ENCODE measurements around the gene KLHL6. TPM values are rescaled to one million over a fixed set of nuclear protein-coding genes. Genes with fewer than 3 reads are reported as not detected.

KLHL6 gene
- total and polyA plus RNA-seq, 10 of the 15 experiments (the other 5 are each of a cell fraction or from before 2014, with no cell fraction given) = 4.0 to 91.8 (median 24.4) TPM

GRCh38 chr3:183515968-183516851 is 39.3 kb downstream of the KLHL6 start (continued):
- TF ChIP-seq ZNF274 (IDR thresholded peaks at IDR 0.05; ENCODE audit: insufficient read depth, insufficient read length) = no peak
- 0 out of 2 replicates have a peak, but pooled peaks have one; percentile 11 for TF ChIP-seq ATF3 (IDR thresholded peaks at IDR 0.05; ENCODE audit: borderline replicate concordance, extremely low read depth, low read depth, low read length)
- peak; percentile 40; the same call in 1 of the 2 replicates for TF ChIP-seq TCF12 (IDR thresholded peaks at IDR 0.05; ENCODE audit: low read depth, low read length)
- TF ChIP-seq BACH1 (IDR thresholded peaks at IDR 0.05; ENCODE audit: borderline replicate concordance) = peak; percentile 44; the same call in 1 of the 2 replicates
- TF ChIP-seq TCF3 (IDR thresholded peaks at IDR 0.05; ENCODE audit: borderline replicate concordance, insufficient read depth, low read depth, low read length) = 0 out of 2 replicates have a peak, but pooled peaks have one; percentile 46
- peak; percentile 84; the same call in 1 of the 2 replicates for TF ChIP-seq MEF2A (IDR thresholded peaks at IDR 0.05; ENCODE audit: insufficient read depth, low read depth, low read length)
- peak; percentile 76; the same call in 1 of the 2 replicates for TF ChIP-seq CREM (IDR thresholded peaks at IDR 0.05; ENCODE audit: low read depth)
- TF ChIP-seq ZBED1 (IDR thresholded peaks at IDR 0.05; ENCODE audit: borderline replicate concordance) = peak; percentile 74
- peak; percentile 68 for TF ChIP-seq PBX3 (IDR thresholded peaks at IDR 0.05; ENCODE audit: insufficient replicate concordance, low read depth, low read length)
- TF ChIP-seq RELB (IDR thresholded peaks at IDR 0.05; ENCODE audit: low read depth) = peak; percentile 89; the same call in 1 of the 2 replicates
- 0 out of 2 replicates have a peak, but pooled peaks have one; percentile 34 for TF ChIP-seq SIN3A (IDR thresholded peaks at IDR 0.05; ENCODE audit: low read depth, low read length)
- TF ChIP-seq RB1 (IDR thresholded peaks at IDR 0.05; ENCODE audit: borderline replicate concordance) = 0 out of 2 replicates have a peak, but pooled peaks have one; percentile 27
- TF ChIP-seq RELA (IDR thresholded peaks at IDR 0.05; ENCODE audit: borderline replicate concordance, partially characterized antibody) = peak; percentile 23
- peak; percentile 70; the same call in 1 of the 2 replicates for TF ChIP-seq NBN (IDR thresholded peaks at IDR 0.05)
- TF ChIP-seq YY1 (IDR thresholded peaks at IDR 0.05; ENCODE audit: low read depth, low read length) = 0 out of 2 replicates have a peak, but pooled peaks have one; percentile 38
- TF ChIP-seq USF2 (IDR thresholded peaks at IDR 0.05; ENCODE audit: borderline replicate concordance, low read depth, low read length) = peak; percentile 58; the same call in 1 of the 2 replicates
- TF ChIP-seq SPI1 (IDR thresholded peaks at IDR 0.05; ENCODE audit: borderline replicate concordance, insufficient read depth, low read depth, low read length) = peak; percentile 36; the same call in 1 of the 2 replicates
- TF ChIP-seq ATF7 (IDR thresholded peaks at IDR 0.05; ENCODE audit: low read depth) = peak; percentile 91
- TF ChIP-seq BHLHE40 (IDR thresholded peaks at IDR 0.05; ENCODE audit: borderline replicate concordance in 1 of 2, low read depth in 2 of 2, low read length in 1 of 2) = peak; percentile 83 to 84
- TF ChIP-seq YBX1 (IDR thresholded peaks at IDR 0.05) = 0 out of 2 replicates have a peak, but pooled peaks have one; percentile 40
- TF ChIP-seq SMAD1 (IDR thresholded peaks at IDR 0.05; ENCODE audit: low read depth, partially characterized antibody) = peak; percentile 87
- peak; percentile 44; the same call in 1 of the 2 replicates for TF ChIP-seq TAF1 (IDR thresholded peaks at IDR 0.05; ENCODE audit: borderline replicate concordance, low read depth, low read length)
- 0 out of 2 replicates have a peak, but pooled peaks have one; percentile 37 for TF ChIP-seq TARDBP (IDR thresholded peaks at IDR 0.05; ENCODE audit: borderline replicate concordance)
- no peak for TF ChIP-seq ASH2L (IDR thresholded peaks at IDR 0.05; ENCODE audit: borderline replicate concordance, low read depth)
- TF ChIP-seq STAT1 (conservative IDR thresholded peaks at IDR 0.05) = no peak
- peak; percentile 54 for TF ChIP-seq FOXM1 (IDR thresholded peaks at IDR 0.05; ENCODE audit: low read depth, low read length)
